ENCODE results near the gene PIEZO2. TPM values are rescaled to one million over a fixed set of nuclear protein-coding genes. Genes with fewer than 3 reads are reported as not detected.

Gene PIEZO2
- total and polyA plus RNA-seq, 7 donors, result 0.03 to 0.64 (median 0.13) TPM

DNA sequence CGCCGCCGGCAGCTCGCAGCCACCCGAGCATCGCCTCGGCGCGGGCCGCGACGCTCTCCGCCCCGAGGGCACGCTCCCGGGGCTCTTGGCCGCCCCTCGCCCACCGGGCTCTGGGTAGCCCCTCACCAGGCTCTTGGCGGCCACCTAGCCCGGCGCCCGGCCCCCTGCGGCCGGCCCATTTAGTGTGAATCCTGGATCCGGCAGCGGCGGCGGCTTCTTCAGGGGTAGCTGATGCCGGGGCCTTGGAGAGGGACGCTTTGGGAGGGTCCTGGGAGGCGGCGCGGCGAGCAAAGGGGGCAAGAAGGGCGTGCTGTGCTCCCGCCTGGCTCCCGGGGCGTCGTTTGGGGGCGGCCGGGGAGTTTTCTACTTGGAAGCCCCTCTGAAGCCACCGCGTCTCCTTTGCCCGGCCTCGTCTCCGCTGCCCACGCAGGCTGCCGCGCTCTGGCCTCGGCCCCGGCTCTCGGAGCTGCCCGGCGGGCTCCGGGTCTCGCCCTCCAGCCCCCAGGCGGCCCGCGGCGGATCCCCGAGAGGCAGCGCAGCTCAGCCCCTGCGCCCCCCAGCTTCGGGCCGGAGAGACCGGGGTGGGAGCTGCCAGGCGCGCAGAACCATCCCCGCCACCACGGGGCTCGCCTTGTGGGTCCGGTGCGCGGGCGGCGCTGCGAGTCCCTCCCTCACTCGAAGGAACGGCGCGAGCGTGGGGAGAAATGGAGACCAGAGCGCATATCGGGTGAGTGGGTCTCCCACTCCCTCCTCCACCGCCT is 509 bp downstream of the PIEZO2 start:
- Histone ChIP-seq H3K27ac (no peak overlapping the region), H3K36me3 (ENCODE audit: insufficient read depth in 1 of 2, low read depth in 1 of 2) (no peaks in the 10 kb centered on the region), H3K27me3 (ENCODE audit: insufficient read depth in 3 of 3, low read length in 2 of 3) (peaks cover 0 to 31% (median 16%) of the 10 kb centered on the region in 3 donors), H3K4me1 (no peaks in the 10 kb centered on the region), H3K4me3 (peak overlapping the region; percentile 72), H3K9me3 (no peaks in the 10 kb centered on the region)
- WGBS, 3 donors, result 1% methylated on average over 60 to 86 of the region's 86 CpGs
- ATAC-seq (peak in 3 of 4 donors; percentile 13 to 29 (median 24)), DNase-seq (peak in 1 of 2 donors; percentile 53)
- TF ChIP-seq, protein P1, sequence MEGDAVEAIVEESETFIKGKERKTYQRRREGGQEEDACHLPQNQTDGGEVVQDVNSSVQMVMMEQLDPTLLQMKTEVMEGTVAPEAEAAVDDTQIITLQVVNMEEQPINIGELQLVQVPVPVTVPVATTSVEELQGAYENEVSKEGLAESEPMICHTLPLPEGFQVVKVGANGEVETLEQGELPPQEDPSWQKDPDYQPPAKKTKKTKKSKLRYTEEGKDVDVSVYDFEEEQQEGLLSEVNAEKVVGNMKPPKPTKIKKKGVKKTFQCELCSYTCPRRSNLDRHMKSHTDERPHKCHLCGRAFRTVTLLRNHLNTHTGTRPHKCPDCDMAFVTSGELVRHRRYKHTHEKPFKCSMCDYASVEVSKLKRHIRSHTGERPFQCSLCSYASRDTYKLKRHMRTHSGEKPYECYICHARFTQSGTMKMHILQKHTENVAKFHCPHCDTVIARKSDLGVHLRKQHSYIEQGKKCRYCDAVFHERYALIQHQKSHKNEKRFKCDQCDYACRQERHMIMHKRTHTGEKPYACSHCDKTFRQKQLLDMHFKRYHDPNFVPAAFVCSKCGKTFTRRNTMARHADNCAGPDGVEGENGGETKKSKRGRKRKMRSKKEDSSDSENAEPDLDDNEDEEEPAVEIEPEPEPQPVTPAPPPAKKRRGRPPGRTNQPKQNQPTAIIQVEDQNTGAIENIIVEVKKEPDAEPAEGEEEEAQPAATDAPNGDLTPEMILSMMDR (IDR thresholded peaks at IDR 0.05), result no peak
- intact Hi-C loops (cut with DNase I), result loop anchor here in 1 of 2 donors (5.0 kb wide), 1 partner anchor 107 kb away; no protein-coding TSS in a partner anchor

DNA sequence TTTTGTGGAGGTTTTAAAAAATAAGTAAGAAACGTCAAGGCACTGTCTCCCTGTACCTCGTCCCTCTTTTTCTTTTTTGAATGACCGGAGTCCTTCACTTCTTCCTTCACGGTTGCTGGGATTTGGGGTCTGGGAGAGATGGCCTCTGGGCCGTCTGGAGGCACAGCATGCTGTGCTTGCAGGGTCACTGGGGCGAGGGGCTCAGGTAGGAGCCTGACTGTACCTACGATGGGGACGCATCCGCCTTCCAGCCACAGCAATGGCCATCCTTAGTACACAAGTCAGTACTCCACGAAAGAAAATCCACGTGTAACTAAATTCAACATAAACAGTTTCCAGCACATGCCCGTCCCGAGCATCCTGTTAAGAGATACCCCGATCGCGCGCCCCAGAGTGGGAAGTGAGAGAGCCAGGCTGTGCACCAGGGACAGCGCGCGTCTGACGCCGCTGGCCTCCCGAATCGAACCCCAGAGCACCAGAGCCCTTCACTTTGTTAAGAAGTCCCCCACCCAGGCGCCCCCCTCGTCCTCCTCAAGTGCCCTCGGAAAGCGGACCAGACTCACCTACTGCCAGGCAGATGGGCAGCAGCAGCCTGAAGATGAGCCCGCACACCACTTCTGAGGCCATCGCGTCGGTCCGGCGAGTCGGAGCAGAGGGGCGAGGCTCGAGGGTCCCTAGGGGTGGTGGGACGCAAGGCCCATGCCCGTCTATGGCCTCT is 1.2 kb downstream of the PIEZO2 start:
- ATAC-seq (no peak), DNase-seq (peak in 1 of 2 donors; percentile 21)
- intact Hi-C loops (cut with DNase I), result loop anchor here in 1 of 2 donors (5.0 kb wide), 1 partner anchor 106 kb away; no protein-coding TSS in a partner anchor
- WGBS, 3 donors, result 7 to 11% (median 11%) methylated on average over 38 to 39 of the region's 39 CpGs
- no peak overlapping the region for H3K27ac ChIP-seq
- H3K27me3 ChIP-seq (ENCODE audit: insufficient read depth in 3 of 3, low read length in 2 of 3), result peaks cover 0 to 31% (median 16%) of the 10 kb centered on the region in 3 donors
- TF ChIP-seq, protein P1 (IDR thresholded peaks at IDR 0.05), result no peak
- no peaks in the 10 kb centered on the region for H3K36me3 ChIP-seq (ENCODE audit: insufficient read depth in 1 of 2, low read depth in 1 of 2)
- H3K4me3 ChIP-seq, result peak overlapping the region; percentile 72
- H3K4me1 ChIP-seq, result no peaks in the 10 kb centered on the region
- no peaks in the 10 kb centered on the region for H3K9me3 ChIP-seq

DNA sequence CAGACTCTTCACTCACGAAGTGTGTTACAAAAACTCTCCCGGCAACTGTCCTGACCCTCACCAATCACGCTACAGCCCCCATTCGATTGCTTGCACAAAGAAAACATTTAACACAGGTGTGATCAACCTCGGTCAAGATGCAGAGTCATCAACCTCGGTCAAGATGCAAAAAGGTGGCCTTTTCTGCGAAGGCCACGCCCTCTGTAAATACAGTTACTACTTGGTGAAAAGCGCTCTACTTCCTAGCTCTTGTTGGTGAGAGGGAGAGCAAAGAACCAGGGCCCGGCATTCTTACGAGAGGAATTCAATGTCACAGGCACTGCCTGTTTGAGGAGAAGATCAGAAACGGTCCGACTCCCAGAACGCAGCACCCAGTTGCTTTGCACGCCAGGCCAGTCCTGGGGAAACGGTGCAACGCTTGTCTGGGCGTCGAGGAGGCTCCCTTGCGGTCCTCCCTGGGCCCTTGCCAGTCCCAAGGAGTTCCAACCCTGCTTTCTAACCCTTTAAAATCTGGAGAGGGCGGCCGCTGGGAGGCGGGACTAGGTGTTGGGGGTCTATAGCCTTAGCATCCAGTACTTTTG is 1.9 kb downstream of the PIEZO2 start:
- H3K9me3 ChIP-seq, result no peaks in the 10 kb centered on the region
- TF ChIP-seq, protein P1 (IDR thresholded peaks at IDR 0.05), result no peak
- H3K4me3 ChIP-seq, result peak overlapping the region; percentile 7
- no peaks in the 10 kb centered on the region for H3K4me1 ChIP-seq
- no peak overlapping the region for H3K27ac ChIP-seq
- 23 to 39% (median 31%) methylated on average over 23 of the region's 23 CpGs for WGBS, 3 donors
- intact Hi-C loops (cut with DNase I), result loop anchor here in 1 of 2 donors (5.0 kb wide), 1 partner anchor 105 kb away; no protein-coding TSS in a partner anchor
- DNase-seq (no peak), ATAC-seq (no peak)
- no peaks in the 10 kb centered on the region for H3K36me3 ChIP-seq (ENCODE audit: insufficient read depth in 1 of 2, low read depth in 1 of 2)
- H3K27me3 ChIP-seq (ENCODE audit: insufficient read depth in 3 of 3, low read length in 2 of 3), result peaks cover 0 to 31% (median 16%) of the 10 kb centered on the region in 3 donors

DNA sequence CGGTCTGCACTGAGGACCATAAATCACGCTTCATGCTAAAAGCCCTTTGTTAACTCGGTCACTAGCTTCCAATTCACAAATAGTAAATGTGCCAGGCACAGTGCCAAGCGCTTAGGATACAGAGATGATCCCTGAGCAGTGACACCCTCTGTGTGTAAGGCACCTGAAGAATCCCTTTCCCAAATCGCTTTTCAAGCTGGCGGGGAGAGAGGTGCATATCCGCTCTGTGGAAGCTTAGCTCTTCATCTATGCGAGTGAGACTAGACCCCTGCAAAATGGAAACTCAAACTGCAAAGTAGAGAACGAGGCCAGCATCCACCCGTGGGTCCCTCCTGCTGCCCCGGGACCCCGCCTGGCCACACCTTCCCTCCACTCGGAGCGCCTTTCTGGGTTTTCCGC is 2.4 kb downstream of the PIEZO2 start:
- WGBS, 3 donors, result 39 to 57% (median 50%) methylated on average over 15 of the region's 15 CpGs
- Histone ChIP-seq H3K27me3 (ENCODE audit: insufficient read depth in 3 of 3, low read length in 2 of 3) (peaks cover 0 to 31% (median 16%) of the 10 kb centered on the region in 3 donors), H3K4me1 (no peaks in the 10 kb centered on the region), H3K9me3 (no peaks in the 10 kb centered on the region), H3K36me3 (ENCODE audit: insufficient read depth in 1 of 2, low read depth in 1 of 2) (no peaks in the 10 kb centered on the region), H3K4me3 (no peak overlapping the region), H3K27ac (no peak overlapping the region)
- TF ChIP-seq, protein P1 (IDR thresholded peaks at IDR 0.05), result no peak
- DNase-seq (no peak), ATAC-seq (no peak)
- intact Hi-C loops (cut with DNase I), result loop anchor here in 1 of 2 donors (5.0 kb wide), 1 partner anchor 105 kb away; no protein-coding TSS in a partner anchor

Data from psoas muscle (tissue), 8 donors.